Activated T-helper 2 cell treated with anti-CD3 and anti-CD28 coated beads, Interferon-gamma antibody, Interleukin-2, Interleukin-4, amounts not matched to agents 10 μg/mL and 5 μg/mL and 100 μg/mL, durations not matched to agents 14 hours and 24 hours and 36 hours (primary cell): ENCODE results near the gene KLHL36. TPM values are rescaled to one million over a fixed set of nuclear protein-coding genes. Genes with fewer than 3 reads are reported as not detected.

Experiments
- DNase-seq: peaks from one replicate; pipeline ENCODE4 v3.0.0; 2021; ENCODE audit warnings: low spot score
- H3K27ac Mint-ChIP-seq: one replicate; pipeline ENCODE4 v1.8.0; 2021; ENCODE audit warnings: mixed read lengths
- H3K27me3 Mint-ChIP-seq: one replicate; pipeline ENCODE4 v1.8.0; 2021; ENCODE audit warnings: low read depth, mixed read lengths
- H3K36me3 Mint-ChIP-seq: one replicate; pipeline ENCODE4 v1.8.0; 2021; ENCODE audit warnings: low read depth, mixed read lengths
- H3K4me1 Mint-ChIP-seq: one replicate; pipeline ENCODE4 v1.8.0; 2021; ENCODE audit warnings: low read depth, mixed read lengths
- H3K4me3 Mint-ChIP-seq: one replicate; pipeline ENCODE4 v1.8.0; 2021; ENCODE audit warnings: low read depth, mild to moderate bottlenecking, moderate library complexity, mixed read lengths
- H3K9me3 Mint-ChIP-seq: one replicate; pipeline ENCODE4 v1.8.0; 2021; ENCODE audit warnings: mixed read lengths
- intact Hi-C: fragments of 100-400 bp; cut with micrococcal nuclease; formaldehyde crosslinking; loops from one replicate; pipeline ENCODE4 v1.15.1; 2023
- total RNA-seq: library from RNA; stranded (reverse); gene quantifications from 2 replicates; pipeline ENCODE4 v1.2.3, GENCODE V29; 2022

Gene KLHL36
- total RNA-seq, result 57.7 and 59.6 TPM in 2 replicates

- Mint-ChIP-seq H3K4me1 (peaks cover 42% of the 10 kb centered on the region), H3K9me3 (no peaks in the 10 kb centered on the region), H3K4me3 (peak within 1 kb of the TSS; percentile 84), H3K27me3 (peaks cover 18% of the 10 kb centered on the region), H3K36me3 (peaks cover 34% of the 10 kb centered on the region), H3K27ac (peak within 1 kb of the TSS; percentile 85)
- DNase-seq, result peak; percentile 70
- intact Hi-C loops, result no loop called here
Measured at GRCh38 chr16:84647828-84648594, at the start of gene KLHL36. Gene KLHL36 (plus strand): TSS chr16:84648511. CDS start chr16:84650868, 2,357 bp downstream.

GRCh38 chr16:84599521-84600202 lies 48.6 kb upstream of the KLHL36 start:
- Mint-ChIP-seq H3K36me3 (peaks cover 65% of the 10 kb centered on the region), H3K27ac (peak overlapping the region; percentile 97)
- intact Hi-C loops, result loop anchor here (1.0 to 5.0 kb wide), 6 partner anchors 9 to 792 kb away; partner anchors contain the start of genes COTL1 and HSBP1

GRCh38 chr16:84600343-84601229 lies 47.7 kb upstream of the KLHL36 start:
- no peaks in the 10 kb centered on the region for H3K27me3 Mint-ChIP-seq
- no peaks in the 10 kb centered on the region for H3K9me3 Mint-ChIP-seq
- H3K4me3 Mint-ChIP-seq, result peak overlapping the region; percentile 78
- H3K27ac Mint-ChIP-seq, result peak overlapping the region; percentile 97
- intact Hi-C loops, result loop anchor here (1.0 to 5.0 kb wide), 5 partner anchors 8 to 793 kb away; partner anchors contain the start of genes COTL1 and HSBP1
- peaks cover 80% of the 10 kb centered on the region for H3K4me1 Mint-ChIP-seq
- DNase-seq, result peak; percentile 28
- peaks cover 65% of the 10 kb centered on the region for H3K36me3 Mint-ChIP-seq

More at GRCh38 chr16:84599521-84600202, 48.6 kb upstream of the KLHL36 start:
- Mint-ChIP-seq H3K9me3 (no peaks in the 10 kb centered on the region), H3K27me3 (no peaks in the 10 kb centered on the region), H3K4me1 (peaks cover 82% of the 10 kb centered on the region), H3K4me3 (peak overlapping the region; percentile 78)
- DNase-seq, result peak; percentile 55

GRCh38 chr16:84603140-84603816 lies 45.0 kb upstream of the KLHL36 start:
- H3K27me3 Mint-ChIP-seq, result no peaks in the 10 kb centered on the region
- H3K4me3 Mint-ChIP-seq, result peak overlapping the region; percentile 46
- no peak for DNase-seq
- H3K36me3 Mint-ChIP-seq, result peaks cover 67% of the 10 kb centered on the region
- H3K9me3 Mint-ChIP-seq, result no peaks in the 10 kb centered on the region
- intact Hi-C loops, result loop anchor here (5.0 kb wide), 1 partner anchor 796 kb away; the partner anchor contains the start of gene HSBP1
- H3K4me1 Mint-ChIP-seq, result peaks cover 82% of the 10 kb centered on the region
- peak overlapping the region; percentile 97 for H3K27ac Mint-ChIP-seq

GRCh38 chr16:84603940-84604339 lies 44.4 kb upstream of the KLHL36 start:
- no peaks in the 10 kb centered on the region for H3K27me3 Mint-ChIP-seq
- H3K4me3 Mint-ChIP-seq, result no peak overlapping the region
- peaks cover 70% of the 10 kb centered on the region for H3K36me3 Mint-ChIP-seq
- intact Hi-C loops, result loop anchor here (5.0 kb wide), 1 partner anchor 797 kb away; the partner anchor contains the start of gene HSBP1
- no peak for DNase-seq
- H3K9me3 Mint-ChIP-seq, result no peaks in the 10 kb centered on the region
- peaks cover 86% of the 10 kb centered on the region for H3K4me1 Mint-ChIP-seq
- peak overlapping the region; percentile 97 for H3K27ac Mint-ChIP-seq

GRCh38 chr16:84604477-84605013 lies 43.8 kb upstream of the KLHL36 start:
- Mint-ChIP-seq H3K27ac (peak overlapping the region; percentile 87), H3K27me3 (no peaks in the 10 kb centered on the region), H3K36me3 (peaks cover 72% of the 10 kb centered on the region), H3K4me3 (peak overlapping the region; percentile 57), H3K4me1 (peaks cover 87% of the 10 kb centered on the region), H3K9me3 (no peaks in the 10 kb centered on the region)
- no peak for DNase-seq
- intact Hi-C loops, result loop anchor here (5.0 kb wide), 1 partner anchor 797 kb away; the partner anchor contains the start of gene HSBP1

- no peak for DNase-seq
- intact Hi-C loops, result no loop called here
- Mint-ChIP-seq H3K4me3 (no peak overlapping the region), H3K36me3 (peaks cover 80% of the 10 kb centered on the region), H3K27me3 (no peaks in the 10 kb centered on the region), H3K4me1 (peaks cover 88% of the 10 kb centered on the region), H3K9me3 (peaks cover 3% of the 10 kb centered on the region), H3K27ac (peak overlapping the region; percentile 56)
Measured at GRCh38 chr16:84605339-84605848, 42.9 kb upstream of the KLHL36 start.

GRCh38 chr16:84606081-84606875 lies 42.0 kb upstream of the KLHL36 start:
- peaks cover 11% of the 10 kb centered on the region for H3K9me3 Mint-ChIP-seq
- peaks cover 88% of the 10 kb centered on the region for H3K4me1 Mint-ChIP-seq
- peak overlapping the region; percentile 86 for H3K27ac Mint-ChIP-seq
- H3K27me3 Mint-ChIP-seq, result no peaks in the 10 kb centered on the region
- peaks cover 81% of the 10 kb centered on the region for H3K36me3 Mint-ChIP-seq
- intact Hi-C loops, result no loop called here
- peak; percentile 46 for DNase-seq
- peak overlapping the region; percentile 51 for H3K4me3 Mint-ChIP-seq

- intact Hi-C loops, result no loop called here
- peaks cover 89% of the 10 kb centered on the region for H3K4me1 Mint-ChIP-seq
- DNase-seq, result no peak
- peak overlapping the region; percentile 70 for H3K4me3 Mint-ChIP-seq
- H3K9me3 Mint-ChIP-seq, result peaks cover 11% of the 10 kb centered on the region
- H3K36me3 Mint-ChIP-seq, result peaks cover 84% of the 10 kb centered on the region
- H3K27me3 Mint-ChIP-seq, result no peaks in the 10 kb centered on the region
- H3K27ac Mint-ChIP-seq, result peak overlapping the region; percentile 86
Measured at GRCh38 chr16:84607061-84607460, 41.2 kb upstream of the KLHL36 start.

GRCh38 chr16:84607694-84608093 lies 40.6 kb upstream of the KLHL36 start:
- intact Hi-C loops, result loop anchor here (1.0 to 2.0 kb wide), 3 partner anchors 7 to 13 kb away; no protein-coding TSS in a partner anchor
- peak; percentile 29 for DNase-seq
- H3K9me3 Mint-ChIP-seq, result peaks cover 11% of the 10 kb centered on the region

GRCh38 chr16:84608282-84608681 lies 40.0 kb upstream of the KLHL36 start:
- Mint-ChIP-seq H3K4me3 (peak overlapping the region; percentile 70), H3K27me3 (no peaks in the 10 kb centered on the region), H3K4me1 (peaks cover 86% of the 10 kb centered on the region), H3K36me3 (peaks cover 86% of the 10 kb centered on the region), H3K27ac (peak overlapping the region; percentile 86), H3K9me3 (peaks cover 11% of the 10 kb centered on the region)
- DNase-seq, result peak; percentile 63
- intact Hi-C loops, result loop anchor here (1.0 to 2.0 kb wide), 3 partner anchors 8 to 13 kb away; no protein-coding TSS in a partner anchor

More at GRCh38 chr16:84607694-84608093, 40.6 kb upstream of the KLHL36 start:
- H3K27me3 Mint-ChIP-seq, result no peaks in the 10 kb centered on the region
- H3K4me3 Mint-ChIP-seq, result peak overlapping the region; percentile 70
- peaks cover 88% of the 10 kb centered on the region for H3K4me1 Mint-ChIP-seq
- peaks cover 88% of the 10 kb centered on the region for H3K36me3 Mint-ChIP-seq
- peak overlapping the region; percentile 86 for H3K27ac Mint-ChIP-seq
